Measurements from ENCODE around the gene HCN3.
"Not testable (repeated sequence)": the region's sequence is repeated elsewhere in the genome, so short reads cannot be mapped to it uniquely, and the experiment has no call there.

- TF ChIP-seq CTCF (IDR thresholded peaks at IDR 0.05 in 4 of 5, conservative IDR thresholded peaks at IDR 0.05 in 1 of 5); POLR2A (IDR thresholded peaks at IDR 0.05): not testable (repeated sequence)
These were observed 41.9 kb upstream of the HCN3 start for GRCh38 chr1:155235375-155235774.
